HG02885 (cell line): ENCODE data around the gene FEV.

Source experiments
- ATAC-seq: cut with Tn5 transposase; IDR thresholded peaks from one replicate; pipeline ENCODE4 v1.9.1; 2021; ENCODE audit warnings: mild to moderate bottlenecking; ENCODE audit not compliant: unreplicated experiment, poor library complexity

FEV gene

DNA sequence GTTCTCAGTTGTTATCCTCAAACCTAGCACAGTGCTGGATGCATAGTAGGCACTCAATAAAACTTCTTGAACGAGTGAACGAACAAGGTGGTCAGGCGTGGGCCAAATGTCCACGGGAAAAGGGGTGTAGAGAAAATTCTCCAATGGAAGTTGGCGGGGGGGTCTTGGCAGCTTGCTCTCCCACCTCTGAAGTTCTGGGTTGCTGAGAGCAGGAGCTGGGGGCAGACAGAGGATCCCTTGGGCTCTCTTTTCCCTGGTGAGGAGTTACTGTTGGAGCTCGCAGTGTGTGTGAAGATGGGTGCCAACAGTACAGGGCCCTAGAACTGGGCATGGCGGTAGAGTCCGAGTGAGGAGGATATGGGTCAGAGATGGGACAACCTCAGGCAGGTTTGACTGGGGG is 10.6 kb upstream of the FEV start:
- ATAC-seq, result no peak

DNA sequence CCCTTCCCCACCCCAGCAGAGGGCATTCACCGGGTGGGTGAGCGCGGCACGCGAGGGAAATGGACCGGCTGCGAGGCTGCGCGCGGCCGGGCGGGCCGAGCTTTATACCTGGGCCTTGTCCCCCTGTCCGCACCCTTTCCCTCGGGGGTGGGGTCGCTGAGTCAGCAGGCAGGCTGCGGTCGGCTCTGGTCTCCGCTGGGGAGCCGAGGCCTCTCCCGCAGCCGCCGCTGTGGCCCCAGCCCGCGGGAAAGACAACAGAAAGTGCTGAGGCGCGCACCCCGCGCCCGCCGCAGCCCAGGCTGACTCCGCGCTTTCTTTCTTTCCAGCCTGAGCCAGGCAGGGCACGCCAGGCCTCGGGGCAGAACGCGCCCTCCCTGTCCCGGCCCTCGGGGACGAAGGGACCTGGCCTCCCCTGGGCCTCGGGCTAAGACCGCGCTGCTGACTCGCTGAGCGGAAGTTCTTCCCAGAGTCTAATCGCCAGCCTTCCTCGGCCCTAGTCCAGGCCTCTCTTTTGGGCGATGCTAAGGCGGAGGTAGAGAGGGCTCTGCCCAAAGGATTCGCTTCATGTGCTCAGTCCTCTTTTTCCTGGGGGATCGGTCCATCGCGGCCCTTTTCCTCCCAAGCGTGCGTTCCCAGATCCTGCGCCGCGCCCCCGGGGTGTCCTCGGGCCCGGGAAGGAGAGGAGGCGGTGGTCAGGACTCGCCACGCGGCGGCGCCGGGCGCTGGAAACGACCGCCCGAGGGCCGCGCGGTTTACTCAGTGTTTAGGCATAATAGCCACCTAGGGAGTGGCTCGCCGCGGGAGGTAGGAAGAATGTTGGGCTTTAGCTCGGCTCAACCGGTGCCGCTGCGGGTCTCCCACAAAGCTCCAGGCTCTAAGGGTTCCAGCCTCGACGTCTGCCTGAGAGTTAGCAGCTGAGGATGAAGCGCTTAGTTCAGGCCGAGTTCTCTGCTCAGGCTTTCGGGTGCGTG is 8.6 kb upstream of the FEV start, which contains the start of gene CRYBA2:
Gene CRYBA2 (minus strand): TSS at position 78 of the 971 bp plus-strand sequence. CDS start 246 bp downstream, outside the sequence.
- no peak for ATAC-seq

DNA sequence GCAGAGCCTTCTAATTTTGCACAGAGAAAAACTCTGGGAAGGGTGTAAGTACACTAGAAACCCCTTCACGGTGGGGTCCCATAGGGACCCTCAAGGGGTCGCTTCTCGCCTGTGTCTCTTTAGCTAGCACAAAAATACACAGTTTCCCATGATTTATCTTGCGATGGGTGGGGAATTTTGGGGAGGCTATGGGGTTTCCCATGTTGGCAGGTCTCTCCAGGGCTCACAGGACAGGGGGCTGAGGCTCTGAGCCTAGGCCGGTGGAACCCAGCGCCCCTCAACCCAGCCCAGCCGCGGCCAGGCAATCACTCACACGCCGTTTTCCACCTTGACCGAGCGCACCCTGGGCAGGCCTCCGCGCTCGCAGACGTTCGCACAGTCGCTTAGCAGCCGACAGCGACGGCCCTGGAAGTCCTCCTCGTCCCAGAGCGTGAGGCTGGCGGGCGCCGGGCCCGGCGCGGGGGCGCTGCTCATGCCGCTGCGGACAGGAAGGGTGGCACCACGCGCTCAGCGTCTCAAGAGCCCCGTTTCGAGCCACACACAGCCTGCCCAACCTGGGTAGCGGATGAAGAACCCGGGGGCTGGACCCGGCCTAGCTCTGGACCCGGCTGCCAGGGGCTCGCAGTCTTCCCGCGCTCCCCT is 7.8 kb upstream of the FEV start:
- no peak for ATAC-seq

DNA sequence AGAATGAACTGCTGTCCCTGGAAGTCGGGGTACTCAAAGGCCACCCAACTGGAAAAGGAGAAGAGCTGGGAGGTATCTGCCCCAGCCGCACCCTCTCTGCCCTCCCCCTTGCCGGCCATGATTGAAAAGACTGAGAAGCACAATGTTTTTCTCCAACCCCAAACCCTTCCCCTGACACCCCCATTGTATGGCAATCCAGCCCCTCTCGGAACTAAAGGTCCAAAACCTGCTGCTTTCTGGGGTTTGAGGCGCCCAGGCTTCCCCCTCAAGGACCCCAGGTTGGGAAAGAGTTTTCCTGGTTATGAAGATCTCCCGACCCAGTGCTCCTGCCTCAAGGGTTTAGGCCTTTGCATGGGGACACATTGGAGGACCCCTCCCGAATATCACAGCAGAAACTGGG is 7.2 kb upstream of the FEV start:
- ATAC-seq, result no peak

GRCh38 chr2:218991674-218992168 is 6.7 kb upstream of the FEV start:
- ATAC-seq, result no peak

- no peak for ATAC-seq
Observed at GRCh38 chr2:218990612-218991011, 5.6 kb upstream of the FEV start.

GRCh38 chr2:218990052-218990451 is 5.1 kb upstream of the FEV start:
- no peak for ATAC-seq

- ATAC-seq, result no peak
Observed at GRCh38 chr2:218988650-218989049, 3.7 kb upstream of the FEV start.

DNA sequence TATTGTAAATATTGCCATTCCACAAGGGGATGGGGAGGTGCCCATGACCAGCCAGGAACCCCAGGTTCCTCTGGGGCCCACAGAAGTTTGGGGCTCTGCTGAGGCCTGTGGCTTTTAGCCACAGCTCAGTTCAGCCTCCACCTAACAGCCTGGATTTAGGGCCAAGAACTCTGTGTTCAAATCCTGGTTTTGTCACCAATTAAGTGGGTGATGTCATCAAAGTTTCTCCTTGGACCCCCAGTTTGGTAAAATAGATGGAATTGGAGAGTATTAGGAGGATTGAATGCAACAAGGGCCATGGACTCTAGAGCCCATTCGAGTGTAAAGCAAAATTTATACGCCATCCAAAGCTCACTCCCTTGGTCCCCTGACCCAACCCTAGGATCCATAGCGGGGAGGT is 3.2 kb upstream of the FEV start:
- ATAC-seq, result no peak

DNA sequence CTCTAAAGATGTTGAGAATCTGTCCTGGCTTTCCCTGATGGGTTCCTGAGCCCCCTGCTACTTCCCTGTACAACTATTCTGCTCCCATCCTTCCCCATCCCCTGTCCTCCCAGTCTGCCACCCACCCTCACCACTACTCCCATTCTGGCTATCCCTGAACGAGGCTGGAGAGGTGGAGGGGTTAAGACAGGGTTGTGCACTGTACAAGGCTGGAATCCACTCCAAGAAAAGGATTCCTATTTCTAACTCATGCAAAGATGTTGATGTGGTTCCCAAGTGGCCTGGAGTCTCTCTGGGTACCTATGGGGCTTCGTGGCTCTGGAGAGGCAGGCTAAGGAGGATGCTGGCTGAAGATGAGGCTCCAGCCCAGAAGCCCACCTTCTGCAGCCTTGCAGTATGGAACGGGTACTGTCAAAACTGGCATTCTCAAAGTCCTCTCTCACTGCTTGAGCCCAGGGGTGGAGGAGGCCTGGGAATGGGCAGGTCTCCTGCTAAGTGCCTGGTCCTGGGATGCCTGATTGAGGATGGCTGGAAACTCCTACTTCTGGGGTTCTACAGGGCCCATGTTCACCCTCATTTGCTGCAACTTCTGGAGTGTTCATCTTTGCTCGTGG is 1.3 kb upstream of the FEV start:
- no peak for ATAC-seq

DNA sequence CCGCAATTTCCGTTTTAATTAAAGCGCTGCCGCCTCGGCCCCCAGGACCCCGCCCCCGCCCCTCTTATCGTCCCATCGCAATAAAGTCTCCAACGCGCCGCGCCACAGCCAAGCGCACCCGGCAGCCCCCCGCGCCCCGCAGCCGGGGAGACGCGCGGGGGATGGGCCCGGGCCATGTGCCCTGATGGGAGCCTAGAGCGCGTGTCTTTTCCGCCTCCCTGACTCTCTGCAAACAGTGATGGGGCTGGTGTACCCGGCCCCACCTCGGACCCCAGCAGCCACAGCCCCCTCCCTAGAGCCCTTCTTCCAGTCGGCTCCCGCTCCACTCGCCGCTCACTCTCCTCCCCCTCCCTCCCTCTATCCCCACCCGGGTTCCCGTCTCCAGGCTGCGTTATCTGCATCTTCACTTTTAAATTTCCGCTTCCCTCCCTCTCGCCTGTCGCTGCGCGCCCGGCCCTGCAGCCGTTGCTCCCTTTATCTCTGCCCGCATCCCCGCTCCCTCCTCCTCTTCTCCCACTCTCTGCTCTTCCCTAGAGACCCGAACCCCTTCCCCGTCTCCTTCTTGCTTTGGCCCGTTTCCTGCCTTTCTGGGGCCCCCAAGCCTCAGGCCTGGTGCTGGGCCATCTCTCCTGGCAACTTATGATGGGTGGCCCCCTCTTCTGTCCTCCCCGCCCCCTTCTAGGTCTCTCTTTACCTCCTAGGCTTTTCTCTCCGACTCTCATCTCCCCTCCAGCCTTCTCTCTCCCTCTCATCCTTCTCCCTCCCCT is 524 bp upstream of the FEV start:
- no peak for ATAC-seq

DNA sequence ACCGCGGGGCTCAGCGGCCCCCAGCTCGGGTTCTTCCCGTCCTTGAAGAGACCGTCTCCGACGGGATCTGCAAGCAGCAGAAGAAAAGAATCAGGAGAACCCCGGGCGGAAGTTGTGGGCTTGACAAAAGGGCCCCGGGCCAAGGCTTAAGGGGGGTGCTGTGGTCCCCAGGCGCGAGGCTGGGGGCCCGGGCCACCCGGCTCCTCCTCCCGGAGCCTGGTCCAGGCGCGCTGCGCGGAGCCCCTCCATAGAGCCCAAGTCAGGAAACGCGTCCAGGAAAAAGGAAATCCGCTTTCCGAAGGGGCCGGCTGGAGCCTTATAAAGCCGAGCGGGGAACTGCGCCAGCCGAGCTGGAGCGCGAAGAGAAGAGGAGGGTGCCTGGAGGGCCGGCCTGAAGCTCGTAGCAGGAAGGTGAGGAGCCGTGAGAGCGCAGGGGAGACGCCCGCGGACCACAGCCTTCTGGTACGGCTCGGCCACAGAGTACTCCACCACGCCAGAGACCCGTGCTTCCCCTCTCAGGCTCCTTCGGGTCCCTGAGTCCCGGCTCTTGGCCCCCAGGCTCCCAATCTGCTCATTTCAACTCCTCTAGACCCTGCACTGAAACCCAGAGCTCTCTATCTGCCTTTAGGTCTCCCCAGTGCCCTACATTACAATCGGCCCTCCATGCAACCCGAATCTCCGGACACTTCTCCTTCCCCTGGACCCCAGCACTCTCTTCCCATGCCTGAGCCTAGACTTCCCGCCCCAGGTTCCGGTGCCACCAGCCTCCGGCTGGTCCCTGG is 554 bp downstream of the FEV start:
- ATAC-seq, result no peak

DNA sequence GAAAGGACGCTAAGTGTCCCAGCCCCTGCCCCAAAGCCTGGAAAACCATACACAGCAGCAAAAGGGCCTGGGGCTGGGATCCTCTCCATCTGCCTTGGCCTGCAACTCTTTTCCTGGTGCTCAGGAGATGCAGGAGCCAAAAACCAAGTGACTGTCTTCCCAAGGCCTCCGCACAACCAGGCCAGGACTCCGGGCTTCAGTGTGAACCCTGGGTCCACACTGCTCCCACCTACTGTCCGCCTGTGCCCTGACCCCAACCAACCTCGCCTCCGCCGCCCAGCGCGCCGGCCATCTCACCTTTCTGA is 1.1 kb downstream of the FEV start:
- no peak for ATAC-seq

- no peak for ATAC-seq
Observed at GRCh38 chr2:218983263-218983933, 1.6 kb downstream of the FEV start.

GRCh38 chr2:218982586-218983262 is 2.3 kb downstream of the FEV start:
- no peak for ATAC-seq

- ATAC-seq, result no peak
Observed at GRCh38 chr2:218981881-218982585, 3.0 kb downstream of the FEV start.

- no peak for ATAC-seq
Observed at GRCh38 chr2:218981390-218981880, 3.5 kb downstream of the FEV start.
